Lower leg skin (tissue), 3 donors: ENCODE measurements around the gene HIP1.

Experiments used
- CTCF ChIP-seq, 3 donors: fragments of 450-650 bp; IDR thresholded peaks; one replicate each; pipeline ENCODE4 v1.5.1; 2016; ENCODE audit warnings: antibody characterized with exemption in 3 of 3, mild to moderate bottlenecking in 3 of 3, moderate library complexity in 2 of 3
- POLR2A ChIP-seq, 2 donors: fragments of 450-650 bp; IDR thresholded peaks; one replicate each; pipeline ENCODE4 v1.6.1; 2016 to 2017; ENCODE audit warnings: antibody characterized with exemption in 2 of 2, mild to moderate bottlenecking in 1 of 2, moderate library complexity in 1 of 2

DNA sequence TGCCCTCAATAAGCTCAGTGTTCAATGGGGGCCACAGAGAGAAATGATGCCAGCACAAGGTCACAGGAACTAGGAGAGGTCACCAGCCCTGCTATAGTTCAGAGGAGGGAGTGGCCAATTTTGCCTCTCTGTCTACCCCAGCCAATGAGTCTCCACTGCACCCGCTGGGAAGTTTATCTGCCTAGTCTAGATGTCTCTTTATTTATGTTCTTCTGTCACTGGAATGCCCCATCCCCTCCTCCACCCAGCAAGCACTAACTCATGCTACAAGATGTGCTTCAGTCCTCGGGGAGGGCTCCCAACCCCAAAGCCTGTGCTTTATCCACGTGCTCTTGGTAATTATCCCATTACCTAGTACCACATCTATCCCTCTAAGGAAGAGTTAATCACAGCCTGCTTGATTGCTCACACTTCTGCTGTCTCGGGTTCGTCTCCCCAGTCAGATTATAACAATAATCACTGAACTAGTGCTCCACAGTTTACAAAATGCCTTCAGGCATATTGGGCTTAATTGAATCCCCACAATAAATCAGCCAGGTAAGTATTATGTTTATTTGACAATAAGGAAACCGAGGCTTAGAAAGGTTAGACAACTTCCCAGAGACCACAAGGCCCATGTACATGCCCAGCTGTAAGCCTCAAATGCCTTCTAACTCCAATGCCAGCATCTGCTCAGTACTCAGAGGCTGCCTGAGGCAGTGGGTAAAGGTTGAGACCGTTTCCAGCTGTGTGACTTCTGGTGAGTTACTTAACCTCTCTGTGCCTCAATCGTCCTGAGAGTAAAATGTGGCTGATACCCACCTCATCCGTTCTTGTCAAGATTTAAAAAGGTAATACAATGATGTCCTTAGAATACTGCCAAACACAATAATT is 3.9 kb downstream of the HIP1 start:
- no peak for TF ChIP-seq CTCF (IDR thresholded peaks at IDR 0.05)
- no peak for TF ChIP-seq POLR2A (IDR thresholded peaks at IDR 0.05)
